GM10248 (cell line): ENCODE data around the gene SCEL.

Experiments used
- CTCF ChIA-PET: fragments of 300-600 bp; sonication (Branson Sonifier 250); formaldehyde crosslinking; extraction: SDS; loops from one replicate; lab custom pipeline; 2021; ENCODE audit warnings: antibody characterized with exemption; lab: Yijun Ruan, JAX
- POLR2A ChIA-PET: fragments of 350-650 bp; sonication (Branson Sonifier 250); formaldehyde crosslinking; extraction: SDS; loops from one replicate; lab custom pipeline; 2020; ENCODE audit warnings: antibody characterized with exemption; lab: Yijun Ruan, JAX
- DNase-seq: peaks from one replicate; pipeline ENCODE4 v3.0.0; 2012; ENCODE audit errors: extremely low spot score
- CTCF ChIP-seq: IDR thresholded peaks from 2 replicates; pipeline ENCODE4 v1.5.1; 2012; ENCODE audit warnings: mild to moderate bottlenecking, low read depth; ENCODE audit errors: extremely low read depth, missing control alignments, control extremely low read depth

SCEL gene

GRCh38 chr13:77510156-77510555 is 25.4 kb upstream of the SCEL start:
- no peak for DNase-seq
- POLR2A ChIA-PET = no interaction called here
- CTCF ChIA-PET = interaction anchor here (0.9 kb wide), 1 partner anchor 10 kb away, joined by 5 read pairs; no protein-coding TSS in a partner anchor
- no peak for TF ChIP-seq CTCF

- no peak for DNase-seq
- TF ChIP-seq CTCF = no peak
- ChIA-PET CTCF (interaction anchor here (0.8 to 1.4 kb wide), 2 partner anchors 33 to 82 kb away, joined by 3 to 5 read pairs; no protein-coding TSS in a partner anchor), POLR2A (no interaction called here)
Measured at GRCh38 chr13:77511552-77511951, 24.0 kb upstream of the SCEL start.

- TF ChIP-seq CTCF = no peak
- CTCF ChIA-PET = interaction anchor here (1.3 to 1.8 kb wide), 4 partner anchors 12 to 35 kb away, joined by 3 to 5 read pairs (median 4); no protein-coding TSS in a partner anchor
- POLR2A ChIA-PET = no interaction called here
- no peak for DNase-seq
Measured at GRCh38 chr13:77513719-77514335, 21.7 kb upstream of the SCEL start.

GRCh38 chr13:77514336-77514726 is 21.2 kb upstream of the SCEL start:
- DNase-seq = no peak
- POLR2A ChIA-PET = no interaction called here
- CTCF ChIA-PET = interaction anchor here (1.3 to 1.8 kb wide), 4 partner anchors 13 to 36 kb away, joined by 3 to 5 read pairs (median 4); no protein-coding TSS in a partner anchor
- TF ChIP-seq CTCF = no peak

GRCh38 chr13:77515785-77516184 is 19.7 kb upstream of the SCEL start:
- no peak for DNase-seq
- ChIA-PET POLR2A (no interaction called here), CTCF (interaction anchor here (0.7 to 2.0 kb wide), 10 partner anchors 10 to 254 kb away, joined by 3 to 8 read pairs (median 4); no protein-coding TSS in a partner anchor)
- no peak for TF ChIP-seq CTCF

- TF ChIP-seq CTCF = no peak
- CTCF ChIA-PET = interaction anchor here (0.7 to 2.0 kb wide), 10 partner anchors 9 to 254 kb away, joined by 3 to 8 read pairs (median 4); no protein-coding TSS in a partner anchor
- DNase-seq = no peak
- POLR2A ChIA-PET = no interaction called here
Measured at GRCh38 chr13:77516342-77516789, 19.1 kb upstream of the SCEL start.
